WTC11 (cell line): ENCODE results near the gene RAD50. TPM values are rescaled to one million over a fixed set of nuclear protein-coding genes. Genes with fewer than 3 reads are reported as not detected.

ENCODE experiments used
- ATAC-seq: fragments of 200-7000 bp; cut with Tn5 transposase; 2 replicates; pipeline ENCODE4 v1.10.0; 2021; ENCODE audit warnings: mild to moderate bottlenecking, moderate library complexity
- CTCF ChIA-PET: fragments of 300-600 bp; sonication (Branson Sonifier 250); formaldehyde crosslinking; loops from one replicate; lab custom pipeline; 2021; ENCODE audit warnings: antibody characterized with exemption; lab: Charles Lee
- POLR2A ChIA-PET: fragments of 350-600 bp; sonication (Branson Sonifier 250); formaldehyde crosslinking; loops from one replicate; lab custom pipeline; 2021; ENCODE audit warnings: antibody characterized with exemption; lab: Charles Lee
- DNase-seq: peaks from one replicate; pipeline ENCODE4 v3.0.0; 2021; ENCODE audit warnings: low spot score
- H3K27ac Mint-ChIP-seq: 2 replicates; pipeline ENCODE4 v1.8.0; 2021; ENCODE audit warnings: mixed read lengths
- H3K27me3 Mint-ChIP-seq: 2 replicates; pipeline ENCODE4 v1.8.0; 2021; ENCODE audit warnings: low read depth, mild to moderate bottlenecking, moderate library complexity, mixed read lengths
- H3K36me3 Mint-ChIP-seq: 2 replicates; pipeline ENCODE4 v1.8.0; 2021; ENCODE audit warnings: mixed read lengths
- H3K4me1 Mint-ChIP-seq: 2 replicates; pipeline ENCODE4 v1.8.0; 2022; ENCODE audit warnings: mixed read lengths
- H3K4me3 Mint-ChIP-seq: 2 replicates; pipeline ENCODE4 v1.8.0; 2021; ENCODE audit warnings: mild to moderate bottlenecking, moderate library complexity, mixed read lengths
- H3K9me3 Mint-ChIP-seq: 2 replicates; pipeline ENCODE4 v1.8.0; 2021; ENCODE audit warnings: mixed read lengths
- ARID4B ChIP-seq: sonication (generic); formaldehyde crosslinking; IDR thresholded peaks from 2 replicates; pipeline ENCODE4 v1.8.0; 2023; ENCODE audit warnings: missing genetic modification reagents, mild to moderate bottlenecking, borderline replicate concordance
- CBFB ChIP-seq: sonication (generic); formaldehyde crosslinking; IDR thresholded peaks from 2 replicates; pipeline ENCODE4 v1.8.1; 2022; ENCODE audit warnings: mild to moderate bottlenecking, low read depth, missing genetic modification reagents
- CREB1 ChIP-seq: sonication (generic); formaldehyde crosslinking; IDR thresholded peaks from 2 replicates; pipeline ENCODE4 v1.8.0; 2023; ENCODE audit warnings: mild to moderate bottlenecking, missing genetic modification reagents
- EMX1 ChIP-seq: fragments of 250-450 bp; sonication (Bioruptor Pico); IDR thresholded peaks from 2 replicates; pipeline ENCODE4 v1.8.0; 2021; ENCODE audit warnings: mild to moderate bottlenecking
- FOXK1 ChIP-seq: sonication (generic); formaldehyde crosslinking; IDR thresholded peaks from 2 replicates; pipeline ENCODE4 v1.8.0; 2022; ENCODE audit warnings: mild to moderate bottlenecking, moderate library complexity, missing genetic modification reagents
- FOXP4 ChIP-seq: sonication (generic); formaldehyde crosslinking; IDR thresholded peaks from 2 replicates; pipeline ENCODE4 v1.8.0; 2022; ENCODE audit warnings: mild to moderate bottlenecking, missing genetic modification reagents
- GRHL2 ChIP-seq: fragments of 250-450 bp; sonication (Bioruptor Pico); IDR thresholded peaks from 2 replicates; pipeline ENCODE4 v1.8.0; 2022; ENCODE audit warnings: mild to moderate bottlenecking, moderate library complexity; ENCODE audit not compliant: insufficient replicate concordance, severe bottlenecking
- HMGA2 ChIP-seq: fragments of 250-450 bp; sonication (Bioruptor Pico); IDR thresholded peaks from 2 replicates; pipeline ENCODE4 v1.4.0; 2021; ENCODE audit warnings: mild to moderate bottlenecking, moderate library complexity
- MXD4 ChIP-seq: fragments of 250-450 bp; sonication (Bioruptor Pico); IDR thresholded peaks from 2 replicates; pipeline ENCODE4 v1.8.0; 2021; ENCODE audit warnings: mild to moderate bottlenecking, moderate library complexity, borderline replicate concordance
- NFE2L1 ChIP-seq: sonication (generic); formaldehyde crosslinking; IDR thresholded peaks from 2 replicates; pipeline ENCODE4 v1.8.1; 2023; ENCODE audit warnings: missing genetic modification reagents
- NFYB ChIP-seq: sonication (generic); formaldehyde crosslinking; conservative IDR thresholded peaks from 2 replicates; pipeline ENCODE4 v1.8.0; 2022; ENCODE audit warnings: low read depth, missing genetic modification reagents
- OVOL2 ChIP-seq: fragments of 250-450 bp; sonication (Bioruptor Pico); IDR thresholded peaks from 2 replicates; pipeline ENCODE4 v1.9.0; 2021; ENCODE audit warnings: mild to moderate bottlenecking, borderline replicate concordance
- SOX15 ChIP-seq: fragments of 250-450 bp; sonication (Bioruptor Pico); IDR thresholded peaks from 2 replicates; pipeline ENCODE4 v1.9.0; 2021; ENCODE audit warnings: mild to moderate bottlenecking
- ZNF219 ChIP-seq: sonication (generic); formaldehyde crosslinking; IDR thresholded peaks from 2 replicates; pipeline ENCODE4 v1.8.0; 2023; ENCODE audit warnings: missing genetic modification reagents, mild to moderate bottlenecking, borderline replicate concordance
- ZNF232 ChIP-seq: sonication (generic); formaldehyde crosslinking; IDR thresholded peaks from 2 replicates; pipeline ENCODE4 v1.8.0; 2022; ENCODE audit warnings: mild to moderate bottlenecking, missing genetic modification reagents
- ZNF317 ChIP-seq: sonication (generic); formaldehyde crosslinking; IDR thresholded peaks from 2 replicates; pipeline ENCODE4 v1.8.1; 2023; ENCODE audit warnings: low read depth, mild to moderate bottlenecking, moderate library complexity, missing genetic modification reagents, borderline replicate concordance
- ZNF423 ChIP-seq: fragments of 250-450 bp; sonication (Bioruptor Pico); IDR thresholded peaks from 2 replicates; pipeline ENCODE4 v2.1.2; 2022; ENCODE audit warnings: mild to moderate bottlenecking, moderate library complexity
- total RNA-seq: library from RNA; stranded (reverse); gene quantifications from 3 replicates; pipeline ENCODE4 v1.2.3, GENCODE V29; 2021
- TF ChIP-seq, protein P1 (sequence below): fragments of 250-450 bp; sonication (Bioruptor Pico); IDR thresholded peaks from 2 replicates; pipeline ENCODE4 v1.8.0; 2021; ENCODE audit warnings: mild to moderate bottlenecking
- TF ChIP-seq, protein P2 (sequence below): sonication (generic); formaldehyde crosslinking; IDR thresholded peaks from 2 replicates; pipeline ENCODE4 v1.8.1; 2023; ENCODE audit warnings: mild to moderate bottlenecking, missing genetic modification reagents

Gene RAD50
- total RNA-seq, 1 experiment from 2014 or later, result 31.1 TPM

- TF ChIP-seq NFYB (CRISPR knock-in tag), result no peak
- TF ChIP-seq NFE2L1, result no peak
- TF ChIP-seq CREB1 (CRISPR knock-in tag), result no peak
- no peak for TF ChIP-seq HMGA2 (CRISPR knock-in tag)
- no peak for TF ChIP-seq OVOL2
- TF ChIP-seq ZNF232 (CRISPR knock-in tag), result no peak
- TF ChIP-seq MXD4 (CRISPR knock-in tag), result no peak
- TF ChIP-seq, protein P1, sequence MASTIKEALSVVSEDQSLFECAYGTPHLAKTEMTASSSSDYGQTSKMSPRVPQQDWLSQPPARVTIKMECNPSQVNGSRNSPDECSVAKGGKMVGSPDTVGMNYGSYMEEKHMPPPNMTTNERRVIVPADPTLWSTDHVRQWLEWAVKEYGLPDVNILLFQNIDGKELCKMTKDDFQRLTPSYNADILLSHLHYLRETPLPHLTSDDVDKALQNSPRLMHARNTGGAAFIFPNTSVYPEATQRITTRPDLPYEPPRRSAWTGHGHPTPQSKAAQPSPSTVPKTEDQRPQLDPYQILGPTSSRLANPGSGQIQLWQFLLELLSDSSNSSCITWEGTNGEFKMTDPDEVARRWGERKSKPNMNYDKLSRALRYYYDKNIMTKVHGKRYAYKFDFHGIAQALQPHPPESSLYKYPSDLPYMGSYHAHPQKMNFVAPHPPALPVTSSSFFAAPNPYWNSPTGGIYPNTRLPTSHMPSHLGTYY (CRISPR knock-in tag), result no peak
- TF ChIP-seq ARID4B (CRISPR knock-in tag), result no peak
- TF ChIP-seq, protein P2, sequence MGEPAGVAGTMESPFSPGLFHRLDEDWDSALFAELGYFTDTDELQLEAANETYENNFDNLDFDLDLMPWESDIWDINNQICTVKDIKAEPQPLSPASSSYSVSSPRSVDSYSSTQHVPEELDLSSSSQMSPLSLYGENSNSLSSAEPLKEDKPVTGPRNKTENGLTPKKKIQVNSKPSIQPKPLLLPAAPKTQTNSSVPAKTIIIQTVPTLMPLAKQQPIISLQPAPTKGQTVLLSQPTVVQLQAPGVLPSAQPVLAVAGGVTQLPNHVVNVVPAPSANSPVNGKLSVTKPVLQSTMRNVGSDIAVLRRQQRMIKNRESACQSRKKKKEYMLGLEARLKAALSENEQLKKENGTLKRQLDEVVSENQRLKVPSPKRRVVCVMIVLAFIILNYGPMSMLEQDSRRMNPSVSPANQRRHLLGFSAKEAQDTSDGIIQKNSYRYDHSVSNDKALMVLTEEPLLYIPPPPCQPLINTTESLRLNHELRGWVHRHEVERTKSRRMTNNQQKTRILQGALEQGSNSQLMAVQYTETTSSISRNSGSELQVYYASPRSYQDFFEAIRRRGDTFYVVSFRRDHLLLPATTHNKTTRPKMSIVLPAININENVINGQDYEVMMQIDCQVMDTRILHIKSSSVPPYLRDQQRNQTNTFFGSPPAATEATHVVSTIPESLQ (CRISPR knock-in tag), result no peak
- peaks cover 34% of the 10 kb centered on the region for H3K36me3 Mint-ChIP-seq
- DNase-seq (no peak), ATAC-seq (no peak)
- peaks cover 18% of the 10 kb centered on the region for H3K4me1 Mint-ChIP-seq
- POLR2A ChIA-PET, result no interaction called here
- H3K9me3 Mint-ChIP-seq, result no peaks in the 10 kb centered on the region
- no peak overlapping the region for H3K4me3 Mint-ChIP-seq
- CTCF ChIA-PET, result no interaction called here
- H3K27me3 Mint-ChIP-seq, result no peaks in the 10 kb centered on the region
- no peak overlapping the region for H3K27ac Mint-ChIP-seq
These were observed 84.5 kb downstream of the RAD50 start for GRCh38 chr5:132641241-132641723.

DNA sequence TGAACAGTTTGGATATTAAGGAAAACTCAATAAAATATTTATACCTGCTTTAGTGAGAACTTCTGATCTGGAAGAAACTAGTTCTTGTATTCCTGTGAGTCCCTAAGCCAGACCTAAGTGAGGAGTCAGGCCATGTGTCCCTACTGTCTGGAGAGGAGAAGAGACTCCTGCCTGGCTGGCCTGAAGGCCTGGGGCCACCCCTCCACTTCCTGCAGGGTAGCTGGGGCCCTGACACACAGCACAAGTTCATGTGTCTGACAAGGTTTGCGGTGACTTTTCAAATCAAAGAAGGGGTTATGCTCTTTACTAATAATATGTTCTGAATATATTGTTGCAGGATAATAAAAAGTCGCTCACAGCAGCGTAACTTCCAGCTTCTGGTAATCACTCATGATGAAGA lies 85.1 kb downstream of the RAD50 start:
- DNase-seq (no peak), ATAC-seq (no peak)
- H3K36me3 Mint-ChIP-seq, result peaks cover 34% of the 10 kb centered on the region
- H3K4me1 Mint-ChIP-seq, result peaks cover 18% of the 10 kb centered on the region
- H3K27me3 Mint-ChIP-seq, result no peaks in the 10 kb centered on the region
- no peak overlapping the region for H3K4me3 Mint-ChIP-seq
- ChIA-PET POLR2A (no interaction called here), CTCF (no interaction called here)
- H3K27ac Mint-ChIP-seq, result no peak overlapping the region
- no peaks in the 10 kb centered on the region for H3K9me3 Mint-ChIP-seq
- TF ChIP-seq ZNF317 (no peak), GRHL2 (CRISPR knock-in tag) (no peak), CBFB (CRISPR knock-in tag) (no peak), ZNF219 (CRISPR knock-in tag) (no peak), SOX15 (CRISPR knock-in tag) (no peak), FOXK1 (no peak), EMX1 (CRISPR knock-in tag) (no peak), FOXP4 (no peak), ZNF423 (CRISPR knock-in tag) (no peak)
